Measurements from ENCODE around the gene IL15. TPM values are rescaled to one million over a fixed set of nuclear protein-coding genes. Genes with fewer than 3 reads are reported as not detected.

IL15 gene
- total RNA-seq, 4 donors from 2014 or later, result 25.3 to 45.8 (median 29.0) TPM

- Histone ChIP-seq H3K36me3 (no peaks in the 10 kb centered on the region), H3K4me3 (replicated peaks in 1 of 3) (no peak overlapping the region), H3K9me3 (no peaks in the 10 kb centered on the region), H3K27ac (no peak overlapping the region), H3K4me1 (no peaks in the 10 kb centered on the region), H3K27me3 (no peaks in the 10 kb centered on the region)
- no peak for TF ChIP-seq POLR2A (IDR thresholded peaks at IDR 0.05)
- TF ChIP-seq CTCF (IDR thresholded peaks at IDR 0.05), result no peak
- intact Hi-C loops (cut with DNase I), result no loop called here
- 80 to 85% methylated on average over 1 to 2 of the region's 2 CpGs for WGBS, 2 donors
- DNase-seq, result no peak
Observed at GRCh38 chr4:141692081-141692480, 55.7 kb downstream of the IL15 start.

GRCh38 chr4:141697116-141697515 lies 60.7 kb downstream of the IL15 start:
- no peak for TF ChIP-seq POLR2A (IDR thresholded peaks at IDR 0.05)
- no peak for TF ChIP-seq CTCF (IDR thresholded peaks at IDR 0.05)
- Histone ChIP-seq H3K27ac (no peak overlapping the region), H3K4me3 (replicated peaks in 1 of 3) (no peak overlapping the region), H3K27me3 (no peaks in the 10 kb centered on the region), H3K36me3 (no peaks in the 10 kb centered on the region), H3K9me3 (no peaks in the 10 kb centered on the region), H3K4me1 (no peaks in the 10 kb centered on the region)
- 90 to 100% methylated on average over 2 of the region's 2 CpGs for WGBS, 2 donors
- DNase-seq, result no peak
- intact Hi-C loops (cut with DNase I), result no loop called here

GRCh38 chr4:141702472-141703182 lies 66.2 kb downstream of the IL15 start:
- peak; percentile 63 to 69 for DNase-seq
- no peaks in the 10 kb centered on the region for H3K27me3 ChIP-seq
- H3K9me3 ChIP-seq, result no peaks in the 10 kb centered on the region
- WGBS, 2 donors, result 89 to 94% methylated on average over 3 of the region's 3 CpGs
- H3K27ac ChIP-seq, result no peak overlapping the region
- intact Hi-C loops (cut with DNase I), result no loop called here
- H3K4me3 ChIP-seq (replicated peaks in 1 of 3), result no peak overlapping the region
- H3K4me1 ChIP-seq, result no peaks in the 10 kb centered on the region
- no peaks in the 10 kb centered on the region for H3K36me3 ChIP-seq
- TF ChIP-seq CTCF (IDR thresholded peaks at IDR 0.05), result no peak

- no peak overlapping the region for H3K4me3 ChIP-seq (replicated peaks in 1 of 3)
Observed at GRCh38 chr4:141703497-141703896, 67.1 kb downstream of the IL15 start.

More at GRCh38 chr4:141703497-141703896, 67.1 kb downstream of the IL15 start:
- intact Hi-C loops (cut with DNase I), result no loop called here
- H3K27me3 ChIP-seq, result no peaks in the 10 kb centered on the region
- no peak overlapping the region for H3K27ac ChIP-seq
- H3K9me3 ChIP-seq, result no peaks in the 10 kb centered on the region
- WGBS, 2 donors, result 95% methylated on average over 2 of the region's 2 CpGs
- TF ChIP-seq POLR2A (IDR thresholded peaks at IDR 0.05), result no peak
- TF ChIP-seq CTCF (IDR thresholded peaks at IDR 0.05), result no peak
- DNase-seq, result no peak
- H3K4me1 ChIP-seq, result no peaks in the 10 kb centered on the region
- H3K36me3 ChIP-seq, result no peaks in the 10 kb centered on the region
